ENCODE results near the gene LZIC. TPM values are rescaled to one million over a fixed set of nuclear protein-coding genes. Genes with fewer than 3 reads are reported as not detected.

The LZIC gene
- 30.2 and 33.1 TPM in 2 replicates for total RNA-seq

DNA sequence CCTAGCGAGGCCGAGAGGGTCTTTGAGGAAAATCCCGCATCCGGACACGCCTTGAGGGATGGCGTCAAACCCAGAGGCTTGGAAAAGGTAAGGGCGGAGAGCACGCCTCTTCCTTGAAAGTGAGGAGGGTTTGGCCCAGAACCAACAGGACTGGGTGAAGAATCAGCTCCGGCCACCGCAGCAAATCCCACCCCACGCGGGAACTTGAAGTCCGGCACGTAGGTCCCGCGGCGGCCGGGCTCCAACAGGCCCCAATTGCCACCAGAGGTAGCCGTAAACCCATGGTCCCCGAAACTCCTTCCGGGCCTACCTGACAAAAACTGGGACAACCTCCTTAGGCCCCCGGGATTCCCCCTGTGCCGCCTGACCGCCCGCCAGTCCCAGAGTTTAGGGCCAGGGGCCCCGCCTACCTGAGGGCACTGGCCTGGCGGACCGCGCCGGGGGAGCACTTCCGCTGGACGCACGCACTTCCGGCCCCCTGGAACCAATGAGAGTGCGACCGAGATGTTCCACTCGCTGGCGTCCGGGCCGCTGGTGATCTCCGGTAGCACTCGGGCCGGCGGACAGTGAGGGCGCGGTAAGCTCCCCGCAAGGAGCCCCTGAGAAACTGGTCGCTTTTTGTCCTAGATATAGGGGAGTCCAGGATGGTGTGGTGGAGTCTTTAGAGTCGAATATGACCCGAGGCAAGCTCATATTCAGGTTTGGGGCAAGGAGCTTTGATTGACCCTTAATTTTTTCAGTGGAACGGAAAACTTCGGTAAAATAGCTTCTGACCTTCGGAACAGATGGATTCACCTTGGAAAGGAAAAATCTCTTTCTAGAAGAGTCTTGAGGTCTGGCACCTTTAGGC, at the start of gene LZIC, which contains the start of gene NMNAT1:
TSS of gene LZIC (minus strand) at position 453 of the 850 bp plus-strand sequence. CDS start 6,772 bp downstream, outside the sequence.
TSS of gene NMNAT1 (plus strand) at position 537 of the 850 bp plus-strand sequence. CDS start 28,599 bp downstream, outside the sequence.

GRCh38 chr1:9910076-9910422, 33.1 kb downstream of the LZIC start, which contains the start of gene CTNNBIP1:
CTNNBIP1 (minus strand) TSS chr1:9910269; CDS start chr1:9872064, 38,205 bp downstream.

Other genes with a start within 250 kb of the LZIC start
- gene CLSTN1, start 119.4 kb downstream of the LZIC start, total RNA-seq: 59.4 and 66.1 TPM in 2 replicates
- gene CTNNBIP1, start 33.1 kb downstream of the LZIC start, total RNA-seq: 32.7 and 52.9 TPM in 2 replicates
- gene NMNAT1, start 84 bp upstream of the LZIC start, total RNA-seq: 12.6 and 12.7 TPM in 2 replicates
- not detected in 2 replicates for gene RBP7, start 53.8 kb upstream of the LZIC start, total RNA-seq
- 14.3 and 18.8 TPM in 2 replicates for gene UBE4B, start 89.6 kb upstream of the LZIC start, total RNA-seq

Data from epithelial cell of umbilical artery (primary cell).